KBM-7 (cell line): ENCODE results near the gene RGS19.

Source experiments
- DNase-seq: peaks from one replicate; pipeline ENCODE4 v3.0.0-alpha.2; 2015
- in situ Hi-C: fragments of 300-500 bp; cut with MboI; formaldehyde crosslinking; loops from 2 replicates; pipeline ENCODE4 v1.14.3; 2020; ENCODE audit warnings: low sequenced_read_pairs, low pct_unique_long_range_greater_than_20kb, mixed read lengths

The RGS19 gene

DNA sequence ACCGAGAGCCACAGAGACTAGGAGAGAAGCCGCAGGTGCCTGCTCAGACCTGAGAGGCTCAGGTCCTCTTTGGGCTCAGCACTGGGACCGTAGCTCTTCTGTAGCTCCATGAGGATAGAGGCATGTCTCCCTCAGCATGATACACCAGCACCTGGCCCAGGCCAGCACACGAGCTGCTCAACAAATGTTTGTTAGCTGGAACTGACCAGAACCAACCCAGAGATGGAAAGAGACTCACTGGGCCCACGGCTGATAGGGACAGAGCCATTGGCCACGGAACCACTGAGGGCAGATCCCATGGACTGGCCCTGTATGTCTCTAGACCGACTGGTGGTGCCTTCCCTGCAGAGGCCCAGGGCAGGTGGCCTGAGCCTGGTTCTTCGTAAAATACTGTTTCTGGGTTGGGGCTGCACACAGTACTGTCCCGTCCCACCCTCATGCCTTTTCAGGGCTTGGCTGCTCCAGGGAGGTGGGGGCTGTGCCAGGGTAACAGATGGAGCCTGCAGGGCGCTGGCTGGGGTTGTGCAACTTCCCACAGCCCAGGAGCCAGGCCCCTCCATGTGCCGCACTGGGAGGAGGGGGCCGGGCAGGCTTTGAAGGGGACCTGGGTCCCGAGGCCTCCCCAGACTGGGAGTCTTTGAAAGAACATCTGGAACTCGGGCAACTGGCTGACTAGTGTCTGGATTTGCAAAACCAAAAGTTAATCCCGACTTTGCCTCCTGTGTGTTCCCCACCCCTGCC, 38.1 kb downstream of the RGS19 start:
- DNase-seq, result peak; percentile 66
- in situ Hi-C loops, result no loop called here

DNA sequence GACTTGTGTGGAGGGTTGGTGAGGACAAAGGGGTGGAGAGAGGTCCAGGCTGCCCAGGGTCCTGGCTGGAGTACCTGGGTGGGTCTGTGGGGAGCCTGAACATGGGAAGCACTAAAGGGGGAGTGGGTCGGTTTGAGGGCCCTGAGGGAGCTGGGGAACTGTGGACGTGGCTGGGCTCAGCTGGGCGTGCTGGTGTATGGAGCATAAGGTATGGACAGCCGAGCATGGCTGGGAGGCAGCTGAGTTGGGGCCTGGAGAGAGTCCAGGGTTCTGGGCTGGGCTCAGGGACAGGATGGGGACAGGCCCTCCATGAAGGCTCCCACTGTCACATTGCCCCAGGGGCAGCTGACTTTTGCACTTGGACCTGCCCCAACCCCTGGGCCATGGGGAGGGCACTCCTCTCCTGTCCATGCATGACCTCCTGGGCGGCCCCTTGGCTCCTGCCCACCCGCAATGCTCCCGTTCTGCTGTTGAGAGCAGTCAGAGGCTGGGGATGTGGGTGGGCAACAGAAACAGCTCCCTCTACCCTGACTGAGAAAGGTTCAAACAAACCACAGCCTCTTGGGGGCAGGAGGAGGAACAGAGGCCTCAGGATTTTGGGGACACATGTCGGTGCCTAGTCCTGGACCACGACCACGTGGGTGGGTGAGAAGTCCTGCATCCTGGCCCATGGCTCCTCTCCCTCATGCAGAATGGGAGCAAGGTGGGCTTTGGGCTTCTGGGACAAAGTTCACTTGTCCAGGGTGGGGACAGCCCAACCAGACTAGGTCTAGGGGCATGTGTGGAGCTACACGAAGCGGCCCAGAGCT, 38.9 kb downstream of the RGS19 start:
- DNase-seq, result no peak
- in situ Hi-C loops, result no loop called here

DNA sequence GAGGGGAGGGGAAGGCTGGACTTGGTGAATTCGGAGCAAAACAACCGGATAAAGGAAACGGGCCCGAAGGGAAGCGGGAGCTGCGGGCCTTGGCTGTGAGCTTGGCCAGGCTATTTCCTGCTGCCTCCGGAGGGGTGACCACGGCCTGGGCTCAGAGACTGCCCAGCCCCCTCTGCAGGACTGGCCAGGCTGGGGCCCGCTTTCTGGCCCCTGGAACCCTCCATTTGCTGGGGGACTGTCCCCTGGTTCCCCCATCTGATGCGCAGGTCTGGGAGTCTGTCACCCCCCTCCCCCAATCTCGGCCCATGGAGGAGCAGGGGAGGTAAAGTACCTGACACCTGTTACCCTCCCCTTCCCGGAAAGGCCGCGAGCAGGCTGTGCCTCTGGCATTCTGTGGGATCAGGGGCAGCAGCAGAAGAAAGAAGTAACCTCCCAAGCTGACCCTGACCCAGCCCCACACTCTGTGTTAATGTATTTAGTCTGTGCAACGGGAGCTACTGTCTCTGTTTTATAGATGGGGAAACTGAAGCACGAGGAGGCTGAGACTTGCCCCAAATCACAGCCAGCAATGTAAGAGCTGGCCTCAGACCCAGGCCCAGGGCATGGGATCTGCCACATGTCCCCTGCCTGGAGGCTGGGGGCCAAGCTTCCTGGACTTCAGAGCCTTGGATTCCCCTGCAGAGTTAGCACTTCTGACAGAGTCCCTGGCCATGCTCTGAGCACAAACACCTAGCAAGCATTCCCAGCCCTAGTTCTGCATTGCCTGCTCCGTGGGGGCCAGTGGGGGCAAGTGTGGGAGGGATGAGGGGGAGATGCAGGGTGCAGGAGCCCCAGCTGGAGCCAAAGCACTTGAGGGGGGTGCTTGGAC, 39.8 kb downstream of the RGS19 start:
- DNase-seq, result no peak
- in situ Hi-C loops, result no loop called here

DNA sequence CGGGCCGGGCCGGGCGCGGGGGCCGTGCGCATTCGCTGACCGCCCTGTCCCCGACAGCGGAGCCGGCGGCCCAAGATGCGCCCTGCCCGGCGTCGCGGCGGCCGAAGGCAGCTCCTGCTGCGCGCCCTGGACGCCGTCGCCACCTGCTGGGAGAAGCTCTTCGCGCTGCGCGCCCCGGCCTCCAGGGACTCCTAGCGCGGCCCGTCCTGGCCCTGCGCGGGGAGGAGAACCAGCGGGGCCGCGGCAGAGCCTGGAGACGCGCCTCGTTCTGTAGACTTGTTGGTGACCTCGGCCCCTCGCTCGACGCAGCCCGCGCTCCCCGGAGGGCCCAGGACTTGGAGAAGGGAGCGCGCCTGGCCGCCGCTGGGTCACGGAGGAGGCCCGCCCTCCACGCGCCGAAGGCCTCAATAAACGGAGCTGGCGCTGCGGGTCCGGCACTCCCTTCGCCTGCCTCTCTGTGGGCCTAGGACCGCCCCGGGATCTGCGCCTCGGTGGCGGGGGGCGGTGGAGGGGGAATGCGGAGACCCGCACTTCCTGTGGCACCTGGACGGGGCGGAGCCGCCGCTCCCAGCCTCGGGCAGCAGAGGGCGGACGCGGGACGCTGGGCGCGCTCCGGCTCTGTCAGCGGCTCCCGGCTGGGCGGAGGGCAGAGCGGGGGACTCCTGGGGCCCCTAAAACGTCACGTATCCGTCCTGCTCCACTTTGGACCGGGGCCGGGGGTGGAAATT, 40.6 kb downstream of the RGS19 start:
- in situ Hi-C loops, result no loop called here
- peak; percentile 76 for DNase-seq

DNA sequence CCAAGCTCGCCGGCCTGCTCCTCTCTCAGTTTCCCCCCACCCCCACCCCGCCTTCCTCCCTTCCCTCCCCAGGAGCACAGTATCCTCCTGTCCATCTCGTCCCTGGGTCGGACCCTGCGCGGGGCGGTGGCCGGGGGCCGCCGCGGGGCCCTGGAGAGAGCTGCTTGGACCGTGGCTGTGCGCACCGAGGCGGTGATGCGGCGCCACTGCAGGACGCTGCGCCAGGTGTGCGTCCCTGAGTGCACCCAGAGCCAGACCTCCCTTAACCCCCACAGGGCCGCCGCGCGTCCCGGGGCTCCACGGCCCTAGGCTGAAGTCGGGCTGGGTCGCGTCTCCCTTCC, 41.1 kb downstream of the RGS19 start:
- in situ Hi-C loops, result no loop called here
- DNase-seq, result no peak

DNA sequence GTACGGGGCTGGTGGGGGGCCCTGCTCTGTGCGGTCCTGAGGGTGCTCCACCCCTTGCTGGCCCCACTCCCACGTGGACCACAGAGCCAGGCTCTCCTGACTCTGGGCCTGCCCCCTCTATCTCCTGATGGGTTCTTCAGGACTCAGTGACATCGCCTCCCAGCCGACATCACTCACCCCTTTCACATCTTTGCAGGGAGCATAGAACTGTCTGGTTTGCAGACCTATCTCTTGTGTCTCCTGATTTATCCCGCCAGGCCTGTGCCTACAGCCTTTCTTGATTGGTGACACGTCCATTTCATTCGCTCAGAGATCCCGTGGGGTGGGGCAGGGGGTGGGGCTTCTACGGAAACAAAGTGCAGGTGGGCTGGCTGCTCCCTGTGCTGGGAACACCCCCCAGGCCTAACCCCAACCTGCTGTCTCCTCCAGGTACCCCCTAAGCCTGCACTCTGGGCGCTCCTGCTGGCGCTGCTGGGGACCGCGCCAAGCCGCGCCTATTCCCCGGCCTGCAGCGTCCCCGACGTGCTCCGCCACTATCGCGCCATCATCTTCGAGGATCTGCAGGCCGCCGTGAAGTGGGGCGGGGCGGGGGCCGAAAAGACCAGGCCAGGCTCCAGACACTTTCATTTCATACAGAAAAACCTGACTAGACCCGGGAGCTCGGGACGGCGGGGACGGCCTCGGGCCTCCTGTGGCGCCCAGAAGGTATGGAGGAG, 41.7 kb downstream of the RGS19 start:
- DNase-seq, result no peak
- in situ Hi-C loops, result no loop called here

DNA sequence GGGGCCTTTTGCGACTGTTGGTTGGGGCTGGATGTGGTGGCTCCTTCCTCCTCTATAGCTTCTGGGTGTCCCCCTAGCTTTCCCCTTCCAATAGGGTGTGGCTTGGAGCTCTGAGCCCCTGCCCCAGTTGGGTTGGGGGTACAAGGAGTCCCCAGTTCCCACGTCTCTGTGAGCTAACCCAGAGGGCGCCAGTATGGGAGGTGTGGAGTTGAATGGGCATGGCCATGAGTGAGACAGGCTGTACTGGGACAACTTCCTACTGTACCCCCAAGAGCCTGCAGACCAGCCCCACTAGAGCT, 42.2 kb downstream of the RGS19 start:
- in situ Hi-C loops, result no loop called here

DNA sequence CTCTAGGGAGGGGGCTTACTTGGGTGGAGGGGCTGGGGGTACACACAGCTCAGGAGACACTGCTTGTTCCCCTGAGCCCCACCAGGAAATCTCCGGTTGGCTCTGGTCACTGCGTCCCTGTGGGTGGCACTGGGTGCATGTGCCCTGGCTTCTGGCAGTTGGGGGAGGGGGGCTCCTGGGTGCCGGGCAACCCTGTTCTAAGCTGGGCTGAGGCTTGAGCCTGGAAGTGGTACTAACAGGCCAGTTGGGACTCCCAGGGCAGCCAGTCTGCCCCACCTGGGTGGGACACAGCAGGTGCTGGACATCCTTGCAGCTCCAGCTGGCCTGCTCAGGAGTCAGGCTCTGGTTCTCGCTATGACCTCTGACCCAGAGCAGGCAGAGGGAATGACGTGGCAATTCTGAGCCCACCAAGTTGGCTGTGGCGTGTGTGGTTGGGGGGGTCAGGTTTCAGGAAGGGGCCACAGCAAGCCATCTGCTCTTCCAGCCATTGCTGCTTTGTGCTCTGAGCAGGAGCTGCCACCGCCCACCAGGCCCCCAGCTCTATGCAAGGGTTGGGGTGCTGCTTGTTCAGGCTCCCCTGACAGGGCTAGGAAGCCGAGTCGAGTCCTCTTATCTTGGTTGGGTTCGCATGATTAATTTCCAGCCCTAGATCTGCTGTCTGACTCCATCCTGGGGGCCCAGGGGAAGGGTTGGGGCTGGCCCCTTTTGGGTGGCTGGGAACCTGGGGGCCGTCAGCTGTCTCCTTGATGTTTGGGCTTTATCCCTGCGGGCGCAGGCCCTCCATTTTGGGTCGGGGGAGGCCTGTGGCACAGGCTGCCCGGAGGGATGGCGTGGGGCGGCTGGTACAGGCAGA, 42.7 kb downstream of the RGS19 start:
- DNase-seq, result peak; percentile 31
- in situ Hi-C loops, result no loop called here

More for the DNA sequence above, 42.2 kb downstream of the RGS19 start:
- no peak for DNase-seq

DNA sequence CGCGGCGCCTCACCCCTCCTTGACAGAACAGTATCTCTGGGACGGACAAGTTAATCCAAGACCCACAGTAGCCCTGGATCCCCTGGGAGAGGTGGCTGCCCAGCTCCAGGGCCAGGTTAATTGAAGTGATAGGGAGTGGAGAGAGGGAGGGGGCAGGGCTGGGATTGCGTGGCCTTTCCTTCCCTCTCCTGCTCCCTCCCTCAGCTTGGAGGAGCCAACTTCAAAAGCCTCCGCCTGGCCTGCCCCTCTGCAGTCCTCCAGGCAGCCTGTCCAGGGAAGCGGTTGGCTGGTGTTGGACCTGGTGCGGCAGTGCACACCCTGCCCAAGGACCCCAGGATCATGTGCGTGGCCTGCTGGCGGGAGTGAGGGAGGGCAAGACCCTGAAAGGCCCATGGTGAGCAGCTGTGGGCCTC, 43.4 kb downstream of the RGS19 start, which contains the start of gene C20orf204:
Gene C20orf204 (plus strand): TSS at position 250 of the 413 bp plus-strand sequence. CDS start 142 bp downstream, at position 392.
- no peak for DNase-seq
- in situ Hi-C loops, result no loop called here

DNA sequence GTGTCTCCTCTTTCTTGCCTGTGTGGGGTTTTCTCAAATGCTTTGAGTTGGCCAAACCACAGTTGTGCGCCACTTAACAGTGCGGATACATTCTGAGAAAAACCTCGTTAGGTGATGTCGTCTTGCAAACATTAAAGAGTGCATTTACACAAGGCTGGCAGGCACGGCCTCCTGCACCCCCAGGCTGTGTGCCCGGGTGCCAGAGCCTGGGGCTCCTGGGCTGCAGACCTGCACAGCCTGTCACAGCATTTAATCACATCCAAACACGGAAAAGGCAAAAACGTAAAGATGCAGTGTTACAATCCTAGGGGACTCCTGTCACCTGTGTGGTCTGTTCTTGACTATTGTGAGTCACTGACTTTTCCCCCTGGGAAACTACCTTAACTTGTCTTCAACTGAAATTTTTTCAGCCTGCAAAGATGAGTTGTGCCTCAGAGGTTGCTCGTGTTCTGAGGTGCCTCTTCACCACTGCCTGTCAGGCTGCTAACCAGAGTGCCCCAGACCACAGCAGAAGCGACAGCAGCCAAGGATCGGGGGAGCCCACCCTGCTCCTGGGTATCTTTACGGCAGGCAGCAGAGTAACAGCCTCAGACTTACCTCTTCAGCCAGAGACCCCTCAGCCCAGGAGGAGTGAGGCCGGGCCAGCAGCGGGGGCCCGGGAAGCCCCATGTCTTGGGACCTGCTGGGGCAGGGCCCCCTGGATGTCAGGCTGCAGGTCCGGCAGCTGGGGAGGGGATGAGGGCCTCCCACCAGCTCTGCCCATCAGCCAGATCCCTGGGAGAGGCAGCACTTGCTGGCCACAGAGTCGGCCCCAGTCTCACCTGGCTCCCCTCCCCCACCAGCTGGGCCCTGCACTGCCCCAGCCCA, 44.0 kb downstream of the RGS19 start:
- in situ Hi-C loops, result no loop called here
- no peak for DNase-seq

DNA sequence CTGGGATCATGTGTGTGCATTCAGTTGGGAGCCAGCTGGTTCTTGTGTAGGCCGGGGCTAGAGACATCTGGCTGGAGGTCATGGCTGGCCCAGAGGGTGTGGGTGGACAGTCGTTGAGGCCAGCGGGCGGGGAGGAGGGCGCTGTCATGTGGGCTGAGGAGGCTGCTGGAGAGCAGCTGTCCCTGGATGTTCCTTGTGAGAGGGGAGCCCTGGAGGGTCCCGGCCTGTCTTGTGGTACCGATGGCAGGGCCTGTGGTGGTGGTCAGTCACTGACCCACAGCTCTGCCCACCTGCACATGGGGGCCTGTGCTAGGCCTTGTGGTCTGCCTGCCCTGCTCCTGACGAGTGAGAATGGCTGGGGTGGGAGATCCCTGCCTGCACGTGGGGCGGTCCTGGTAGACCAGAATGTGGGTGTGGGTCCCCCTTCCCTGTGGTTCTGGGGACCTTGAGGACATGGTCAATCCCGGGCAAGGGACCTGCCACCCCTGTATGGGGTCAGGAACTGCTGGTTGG, 45.3 kb downstream of the RGS19 start:
- no peak for DNase-seq
- in situ Hi-C loops, result no loop called here

DNA sequence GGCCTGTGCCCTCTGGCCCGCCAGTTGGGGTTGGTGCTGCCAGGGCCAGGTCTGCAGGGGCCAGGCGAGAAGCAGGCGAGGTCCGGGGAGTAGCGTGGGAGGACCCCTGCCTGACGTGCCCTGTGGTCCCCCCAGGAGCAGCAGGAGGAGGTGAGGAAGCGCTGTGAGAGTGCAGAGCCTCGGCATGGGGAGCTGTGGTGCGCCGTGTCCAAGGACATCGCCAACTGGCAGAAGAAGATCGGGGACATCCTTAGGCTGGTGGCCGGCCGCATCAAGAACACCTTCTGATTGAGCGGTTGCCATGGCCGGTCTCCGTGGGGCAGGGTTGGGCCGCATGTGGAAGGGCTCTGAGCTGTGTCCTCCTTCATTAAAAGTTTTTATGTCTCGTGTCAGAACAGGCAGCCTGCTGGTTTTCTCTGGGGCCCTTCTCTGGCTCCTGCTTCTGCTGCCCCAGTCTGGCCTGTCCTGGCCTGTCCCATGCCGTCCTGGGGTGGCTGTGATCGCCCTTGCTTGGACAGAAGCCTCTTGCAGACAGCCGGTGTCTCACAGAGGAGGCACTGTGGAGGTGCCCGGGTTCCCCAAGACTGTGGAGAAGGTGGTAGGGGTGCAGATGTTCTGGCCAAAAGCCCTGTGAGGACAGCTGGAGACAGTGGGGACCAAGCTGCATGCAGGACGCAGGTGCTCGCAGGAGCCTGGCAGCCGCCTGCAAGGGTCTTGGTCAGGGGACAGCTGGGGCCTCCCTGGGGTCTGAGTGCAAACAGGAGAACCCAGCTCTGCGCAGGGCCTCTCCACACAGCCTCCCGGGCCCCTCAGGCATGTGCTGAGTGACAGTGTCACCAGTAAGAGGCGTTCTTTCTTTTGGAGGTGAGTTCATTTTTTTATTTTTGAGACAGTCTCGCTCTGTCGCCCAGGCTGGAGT, 46.4 kb downstream of the RGS19 start:
- DNase-seq, result no peak
- in situ Hi-C loops, result no loop called here

DNA sequence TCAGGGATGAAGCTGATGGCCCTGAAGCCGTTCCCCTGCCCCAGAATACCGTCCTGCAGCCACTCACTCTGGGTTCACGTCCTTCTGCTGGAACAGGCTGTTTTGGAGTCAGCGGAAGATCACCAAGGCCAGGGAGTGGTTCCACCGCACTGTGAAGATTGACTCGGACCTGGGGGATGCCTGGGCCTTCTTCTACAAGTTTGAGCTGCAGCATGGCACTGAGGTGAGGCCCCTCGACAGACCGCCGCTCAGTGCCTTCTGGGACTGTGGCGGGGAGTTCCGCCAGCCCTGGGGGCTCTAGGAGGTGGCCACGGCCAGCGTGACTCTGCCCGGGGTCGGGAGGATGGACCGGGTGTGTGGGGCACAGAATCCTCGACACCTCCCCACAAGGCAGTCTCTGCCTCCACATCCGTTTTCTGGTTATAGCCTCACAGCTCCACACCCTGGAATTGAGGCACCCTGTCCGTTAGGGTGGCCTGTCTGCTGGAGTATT, 47.5 kb downstream of the RGS19 start:
- DNase-seq, result no peak
- in situ Hi-C loops, result no loop called here

DNA sequence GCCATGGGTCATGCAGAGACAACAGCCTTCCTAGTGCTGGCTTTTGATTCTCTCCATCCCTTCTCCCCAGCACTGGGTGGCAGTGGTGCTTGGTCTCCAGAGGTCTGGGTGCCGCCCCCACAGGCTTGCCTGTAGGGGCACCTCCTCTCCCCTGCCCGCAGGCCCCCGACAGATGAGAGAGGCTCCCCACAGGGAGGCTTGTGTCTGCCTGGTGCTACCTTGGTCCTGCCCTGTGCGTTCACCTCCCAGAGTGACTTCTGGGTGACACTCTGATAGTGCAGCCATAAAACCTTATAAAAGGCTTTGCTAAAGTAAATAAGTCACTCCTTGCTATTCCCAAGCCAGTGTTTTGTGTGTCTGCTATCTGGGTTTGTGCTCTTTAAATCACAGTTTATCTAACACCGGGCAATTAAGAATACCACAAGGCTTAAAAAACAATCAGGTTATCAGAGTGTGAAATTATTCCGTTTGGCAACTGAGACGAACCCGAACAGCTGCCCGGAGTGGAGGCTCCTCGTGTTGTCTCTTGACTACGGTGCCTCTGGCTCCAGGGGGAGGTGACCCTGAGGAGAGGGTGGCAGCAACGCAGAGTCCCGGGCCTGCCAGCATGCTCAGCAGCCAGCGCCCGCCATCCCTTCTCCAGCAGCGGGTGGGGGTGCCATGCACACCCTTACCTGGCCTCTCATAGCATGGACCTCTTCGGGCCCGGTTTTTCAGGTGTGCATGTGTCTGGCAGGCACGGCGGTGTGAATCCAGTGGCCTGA, 48.8 kb downstream of the RGS19 start:
- in situ Hi-C loops, result no loop called here
- no peak for DNase-seq
